Measurements from ENCODE around the gene IFT57. TPM values are rescaled to one million over a fixed set of nuclear protein-coding genes. Genes with fewer than 3 reads are reported as not detected.

IFT57 gene
- total and polyA plus RNA-seq, 2 of the 8 experiments (the other 6 are each of a cell fraction or from before 2014, with no cell fraction given): 15.1 to 27.8 TPM

DNA sequence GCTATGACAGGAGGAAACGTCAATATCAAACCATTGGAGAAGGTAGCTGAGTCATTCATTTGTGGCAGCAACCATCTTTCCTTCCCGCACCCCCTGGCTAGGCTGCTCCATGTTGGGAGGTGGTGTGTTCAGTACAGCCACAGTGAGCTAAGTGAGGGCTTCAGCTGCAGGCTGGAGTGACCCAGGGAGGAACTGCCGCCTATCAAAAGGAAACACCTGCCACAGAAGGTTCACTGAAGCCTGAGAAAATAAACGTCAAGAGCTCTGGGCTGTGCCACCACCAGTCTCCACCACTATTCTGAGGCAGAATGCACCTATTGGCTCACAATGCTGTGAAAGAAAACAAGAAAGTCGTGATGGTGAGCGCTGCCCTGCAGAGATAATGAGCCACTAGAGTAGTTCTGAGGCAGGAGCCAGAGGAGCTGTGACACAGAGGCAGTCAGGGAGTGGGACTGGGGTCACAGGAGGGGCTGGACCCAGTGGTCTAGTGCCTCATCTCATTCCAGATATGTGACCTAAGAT, 96.6 kb downstream of the IFT57 start:
- Histone ChIP-seq H3K23ac (ENCODE audit: insufficient read length) (no peak overlapping the region), H2AFZ (ENCODE audit: low read length) (no peak overlapping the region), H3K9ac (replicated peaks in 1 of 4; ENCODE audit: extremely low read depth in 1 of 4, low read depth in 3 of 4, low read length in 3 of 4) (no peak overlapping the region), H3K14ac (ENCODE audit: insufficient read length) (no peak overlapping the region), H2BK15ac (ENCODE audit: low read length) (peak overlapping the region; percentile 63; the same call in 1 of the 2 replicates), H4K8ac (ENCODE audit: extremely low read depth, insufficient read depth, low read length) (no peak overlapping the region), H2BK120ac (replicated peaks; ENCODE audit: low read depth, low read length) (no peak overlapping the region), H3K4ac (replicated peaks; ENCODE audit: insufficient read length, low read depth, low read length) (no peak overlapping the region), H2BK12ac (ENCODE audit: low read depth, low read length) (no peak overlapping the region), H3K79me2 (ENCODE audit: control insufficient read depth in 1 of 2, insufficient read depth in 2 of 2, low read length in 2 of 2) (no peaks in the 10 kb centered on the region), H3K4me2 (ENCODE audit: insufficient read depth in 1 of 2, low read depth in 2 of 2, low read length in 2 of 2) (no peak overlapping the region), H3K18ac (ENCODE audit: extremely low read depth, low read length) (no peak overlapping the region), H3K79me1 (ENCODE audit: low read depth, low read length) (no peaks in the 10 kb centered on the region), H4K5ac (ENCODE audit: insufficient read length, low read depth, low read length) (no peak overlapping the region), H3K4me3 (ENCODE audit: extremely low read depth in 1 of 4, insufficient read depth in 2 of 4, low read depth in 3 of 4, low read length in 4 of 4) (no peak overlapping the region), H2BK20ac (ENCODE audit: low read length) (no peak overlapping the region), H3K23me2 (ENCODE audit: low read depth, low read length) (no peaks in the 10 kb centered on the region), H4K91ac (replicated peaks; ENCODE audit: insufficient read length, low read length) (no peak overlapping the region), H4K20me1 (replicated peaks in 1 of 2; ENCODE audit: control insufficient read depth in 1 of 2, insufficient read depth in 2 of 2, low read length in 2 of 2) (no peaks in the 10 kb centered on the region), H3K36me3 (ENCODE audit: control insufficient read depth in 2 of 4, insufficient read depth in 4 of 4, low read length in 3 of 4) (no peaks in the 10 kb centered on the region), H2BK5ac (ENCODE audit: low read depth, low read length) (no peak overlapping the region), H3K27ac (ENCODE audit: low read depth, low read length) (no peak overlapping the region), H3K56ac (replicated peaks; ENCODE audit: insufficient read length, low read depth, low read length) (no peak overlapping the region), H3K27me3 (replicated peaks in 1 of 4; ENCODE audit: control insufficient read depth in 3 of 4, extremely low read depth in 1 of 4, insufficient read depth in 3 of 4, low read length in 3 of 4) (no peaks in the 10 kb centered on the region), H3K9me3 (ENCODE audit: insufficient read depth in 2 of 2, low read depth in 1 of 2, low read length in 1 of 2) (no peaks in the 10 kb centered on the region), H3K4me1 (replicated peaks in 1 of 4; ENCODE audit: control insufficient read depth in 3 of 4, insufficient read depth in 4 of 4, low read length in 3 of 4) (no peaks in the 10 kb centered on the region), H2AK5ac (ENCODE audit: low read depth, low read length) (0 out of 2 replicates have a peak overlapping the region, but pooled peaks have one; percentile 68)
- 84% methylated on average over 6 of the region's 6 CpGs; no CpG with 5 or more reads in 1 of the 2 experiments for WGBS, 2 experiments (ENCODE audit: extremely low coverage in 1 of 2, insufficient coverage in 1 of 2, insufficient read length in 1 of 2, insufficient replicate concordance in 2 of 2, low coverage in 1 of 2, low lambda C conversion rate in 2 of 2, missing lambda C conversion rate in 1 of 2)
- FAIRE-seq (no peak), DNase-seq (ENCODE audit: low read depth in 1 of 2, low spot score in 2 of 2) (no peak)
- ChIA-PET POLR2A (ENCODE audit: partially characterized antibody) (no interaction called here), CTCF (ENCODE audit: partially characterized antibody) (interaction anchor here (0.6 to 1.3 kb wide), 4 partner anchors 17 to 258 kb away, joined by 3 read pairs; no protein-coding TSS in a partner anchor)
- TF ChIP-seq SAP30 (IDR thresholded peaks at IDR 0.05; ENCODE audit: insufficient read depth, insufficient replicate concordance, low read length) (no peak), RAD21 (IDR thresholded peaks at IDR 0.05 in 1 of 2, conservative IDR thresholded peaks at IDR 0.05 in 1 of 2; ENCODE audit: low read depth in 2 of 2, low read length in 2 of 2) (no peak), SUZ12 (IDR thresholded peaks at IDR 0.05; ENCODE audit: low read length) (no peak), JUN (IDR thresholded peaks at IDR 0.05; ENCODE audit: low read depth, low read length) (no peak), TCF12 (IDR thresholded peaks at IDR 0.05; ENCODE audit: low read depth, low read length) (no peak), CBX8 (IDR thresholded peaks at IDR 0.05; ENCODE audit: borderline replicate concordance, low read depth, low read length) (no peak), TAF7 (optimal IDR thresholded peaks at IDR 0.05; ENCODE audit: borderline replicate concordance, low read depth, low read length) (no peak), CTBP2 (IDR thresholded peaks at IDR 0.05; ENCODE audit: borderline replicate concordance, insufficient read depth, insufficient read length, low read length) (no peak), RXRA (IDR thresholded peaks at IDR 0.05; ENCODE audit: insufficient read depth, low read depth, low read length) (no peak), NANOG (IDR thresholded peaks at IDR 0.05; ENCODE audit: insufficient read depth, low read depth, low read length, poor library complexity, severe bottlenecking) (no peak), KDM1A (IDR thresholded peaks at IDR 0.05; ENCODE audit: borderline replicate concordance, low read length) (no peak)
- TF ChIP-seq, protein P1, sequence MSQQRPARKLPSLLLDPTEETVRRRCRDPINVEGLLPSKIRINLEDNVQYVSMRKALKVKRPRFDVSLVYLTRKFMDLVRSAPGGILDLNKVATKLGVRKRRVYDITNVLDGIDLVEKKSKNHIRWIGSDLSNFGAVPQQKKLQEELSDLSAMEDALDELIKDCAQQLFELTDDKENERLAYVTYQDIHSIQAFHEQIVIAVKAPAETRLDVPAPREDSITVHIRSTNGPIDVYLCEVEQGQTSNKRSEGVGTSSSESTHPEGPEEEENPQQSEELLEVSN (IDR thresholded peaks at IDR 0.05): no peak
